Body of pancreas (tissue), 4 donors: Measurements from ENCODE around the gene TLX2.

Experiments
- POLR2A ChIP-seq, 3 donors: fragments of 450-650 bp; IDR thresholded peaks; one replicate each; pipeline ENCODE4 v1.6.1; 2016; ENCODE audit warnings: antibody characterized with exemption in 3 of 3, mild to moderate bottlenecking in 2 of 3
- TF ChIP-seq, protein P1 (sequence below), 7 experiments: fragments of 450-650 bp in 4 of 7; fragments of 200-600 bp in 3 of 7; sonication (generic) in 3 of 7; IDR thresholded peaks; one replicate each; pipeline ENCODE4 v1.5.1; 2016 to 2019; ENCODE audit warnings: antibody characterized with exemption in 7 of 7

DNA sequence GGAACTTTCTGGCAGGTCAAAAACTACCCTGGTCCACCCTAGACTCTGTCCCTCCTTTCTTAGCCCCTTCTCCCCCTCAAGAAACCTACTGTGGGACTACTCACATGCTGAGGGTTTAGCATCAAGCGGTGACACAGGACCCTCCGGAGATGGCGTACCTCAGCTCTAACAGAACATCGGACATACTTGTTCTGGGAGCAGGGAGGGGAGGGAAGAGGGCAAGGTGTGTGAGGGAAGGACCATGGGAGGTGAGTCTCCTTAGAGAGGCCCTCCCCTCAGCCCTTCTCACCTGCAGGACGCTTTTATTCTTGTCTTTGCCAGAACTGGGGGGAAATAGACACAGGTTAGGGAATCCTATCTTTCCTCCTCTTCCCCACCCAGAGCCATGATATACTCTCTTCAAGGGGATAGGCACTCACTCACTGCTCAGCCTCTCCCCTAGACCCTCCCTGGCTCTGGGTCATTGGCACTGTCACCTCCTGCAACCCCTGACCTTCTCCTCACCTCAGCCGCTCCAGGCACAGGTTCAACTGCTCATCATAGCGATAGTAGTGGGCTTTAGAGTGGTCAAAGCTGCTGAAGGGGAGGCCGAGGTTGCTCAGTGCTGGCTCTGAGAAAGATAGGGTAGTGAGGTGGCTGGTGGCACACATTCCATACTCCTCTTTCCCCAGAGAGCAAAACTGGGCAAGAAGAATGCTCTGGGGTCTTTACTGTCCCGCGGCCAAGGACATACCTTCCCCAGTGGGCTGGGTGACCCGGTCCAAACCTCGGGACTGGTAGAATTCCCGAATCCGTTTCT, 8.6 kb upstream of the TLX2 start:
- no peak for TF ChIP-seq POLR2A (IDR thresholded peaks at IDR 0.05)
- TF ChIP-seq, protein P1, sequence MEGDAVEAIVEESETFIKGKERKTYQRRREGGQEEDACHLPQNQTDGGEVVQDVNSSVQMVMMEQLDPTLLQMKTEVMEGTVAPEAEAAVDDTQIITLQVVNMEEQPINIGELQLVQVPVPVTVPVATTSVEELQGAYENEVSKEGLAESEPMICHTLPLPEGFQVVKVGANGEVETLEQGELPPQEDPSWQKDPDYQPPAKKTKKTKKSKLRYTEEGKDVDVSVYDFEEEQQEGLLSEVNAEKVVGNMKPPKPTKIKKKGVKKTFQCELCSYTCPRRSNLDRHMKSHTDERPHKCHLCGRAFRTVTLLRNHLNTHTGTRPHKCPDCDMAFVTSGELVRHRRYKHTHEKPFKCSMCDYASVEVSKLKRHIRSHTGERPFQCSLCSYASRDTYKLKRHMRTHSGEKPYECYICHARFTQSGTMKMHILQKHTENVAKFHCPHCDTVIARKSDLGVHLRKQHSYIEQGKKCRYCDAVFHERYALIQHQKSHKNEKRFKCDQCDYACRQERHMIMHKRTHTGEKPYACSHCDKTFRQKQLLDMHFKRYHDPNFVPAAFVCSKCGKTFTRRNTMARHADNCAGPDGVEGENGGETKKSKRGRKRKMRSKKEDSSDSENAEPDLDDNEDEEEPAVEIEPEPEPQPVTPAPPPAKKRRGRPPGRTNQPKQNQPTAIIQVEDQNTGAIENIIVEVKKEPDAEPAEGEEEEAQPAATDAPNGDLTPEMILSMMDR (IDR thresholded peaks at IDR 0.05): no peak
